ENCODE data around the gene LCLAT1. TPM values are rescaled to one million over a fixed set of nuclear protein-coding genes. Genes with fewer than 3 reads are reported as not detected.
"Not testable (repeated sequence)": the region's sequence is repeated elsewhere in the genome, so short reads cannot be mapped to it uniquely, and the experiment has no call there.

Gene LCLAT1
- total RNA-seq, 1 donor from 2014 or later: 26.7 TPM

DNA sequence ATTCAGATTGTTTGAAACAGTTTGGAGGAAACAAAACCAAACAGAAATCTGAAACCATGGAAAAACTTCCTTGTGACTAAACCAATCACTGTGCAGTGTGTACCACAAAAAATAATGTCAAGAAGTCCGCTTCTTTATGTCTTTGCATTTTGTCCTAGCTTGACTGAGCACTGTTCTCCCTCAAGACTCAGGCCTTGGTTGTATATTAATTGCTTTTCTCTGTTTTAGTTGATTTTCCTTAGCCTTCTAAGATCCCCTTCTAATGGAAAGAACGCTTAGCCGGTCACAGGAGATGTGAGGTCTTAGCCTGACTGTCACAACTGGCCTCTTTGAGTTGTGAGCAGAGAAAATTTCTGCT, 56.6 kb downstream of the LCLAT1 start:
- H3K4me3 ChIP-seq (ENCODE audit: low read depth, low read length): no peak overlapping the region
- TF ChIP-seq, protein P1, sequence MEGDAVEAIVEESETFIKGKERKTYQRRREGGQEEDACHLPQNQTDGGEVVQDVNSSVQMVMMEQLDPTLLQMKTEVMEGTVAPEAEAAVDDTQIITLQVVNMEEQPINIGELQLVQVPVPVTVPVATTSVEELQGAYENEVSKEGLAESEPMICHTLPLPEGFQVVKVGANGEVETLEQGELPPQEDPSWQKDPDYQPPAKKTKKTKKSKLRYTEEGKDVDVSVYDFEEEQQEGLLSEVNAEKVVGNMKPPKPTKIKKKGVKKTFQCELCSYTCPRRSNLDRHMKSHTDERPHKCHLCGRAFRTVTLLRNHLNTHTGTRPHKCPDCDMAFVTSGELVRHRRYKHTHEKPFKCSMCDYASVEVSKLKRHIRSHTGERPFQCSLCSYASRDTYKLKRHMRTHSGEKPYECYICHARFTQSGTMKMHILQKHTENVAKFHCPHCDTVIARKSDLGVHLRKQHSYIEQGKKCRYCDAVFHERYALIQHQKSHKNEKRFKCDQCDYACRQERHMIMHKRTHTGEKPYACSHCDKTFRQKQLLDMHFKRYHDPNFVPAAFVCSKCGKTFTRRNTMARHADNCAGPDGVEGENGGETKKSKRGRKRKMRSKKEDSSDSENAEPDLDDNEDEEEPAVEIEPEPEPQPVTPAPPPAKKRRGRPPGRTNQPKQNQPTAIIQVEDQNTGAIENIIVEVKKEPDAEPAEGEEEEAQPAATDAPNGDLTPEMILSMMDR (IDR thresholded peaks at IDR 0.05; ENCODE audit: insufficient read depth, low read length, poor library complexity, severe bottlenecking): no peak
- H3K36me3 ChIP-seq (ENCODE audit: control insufficient read depth, insufficient read depth, low read length): no peaks in the 10 kb centered on the region
- H3K27me3 ChIP-seq (ENCODE audit: control insufficient read depth, insufficient read depth, low read length): no peaks in the 10 kb centered on the region
- no peak for DNase-seq (ENCODE audit: low read depth)

DNA sequence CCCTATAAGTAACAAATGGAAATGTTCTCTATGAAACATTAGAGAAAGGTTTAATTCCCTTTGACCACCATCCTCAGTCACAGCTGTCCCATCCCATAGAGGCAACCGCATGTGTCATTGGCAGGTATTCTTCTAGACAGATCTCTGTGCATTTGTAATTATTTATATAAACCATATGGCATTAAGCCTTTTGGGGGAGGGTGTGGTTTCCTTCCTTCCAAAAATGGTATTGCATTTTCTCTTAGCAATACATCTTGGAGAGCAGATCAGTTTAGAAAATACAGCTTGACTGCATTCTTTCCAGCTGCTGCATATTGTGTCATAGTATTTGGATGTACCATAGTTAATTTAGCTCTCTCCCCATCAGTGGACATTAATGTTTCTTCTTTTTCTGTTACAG, 57.7 kb downstream of the LCLAT1 start:
- no peak for DNase-seq (ENCODE audit: low read depth)
- H3K36me3 ChIP-seq (ENCODE audit: control insufficient read depth, insufficient read depth, low read length): no peaks in the 10 kb centered on the region
- H3K4me3 ChIP-seq (ENCODE audit: low read depth, low read length): no peak overlapping the region
- TF ChIP-seq, protein P1 (IDR thresholded peaks at IDR 0.05; ENCODE audit: insufficient read depth, low read length, poor library complexity, severe bottlenecking): no peak
- H3K27me3 ChIP-seq (ENCODE audit: control insufficient read depth, insufficient read depth, low read length): no peaks in the 10 kb centered on the region

DNA sequence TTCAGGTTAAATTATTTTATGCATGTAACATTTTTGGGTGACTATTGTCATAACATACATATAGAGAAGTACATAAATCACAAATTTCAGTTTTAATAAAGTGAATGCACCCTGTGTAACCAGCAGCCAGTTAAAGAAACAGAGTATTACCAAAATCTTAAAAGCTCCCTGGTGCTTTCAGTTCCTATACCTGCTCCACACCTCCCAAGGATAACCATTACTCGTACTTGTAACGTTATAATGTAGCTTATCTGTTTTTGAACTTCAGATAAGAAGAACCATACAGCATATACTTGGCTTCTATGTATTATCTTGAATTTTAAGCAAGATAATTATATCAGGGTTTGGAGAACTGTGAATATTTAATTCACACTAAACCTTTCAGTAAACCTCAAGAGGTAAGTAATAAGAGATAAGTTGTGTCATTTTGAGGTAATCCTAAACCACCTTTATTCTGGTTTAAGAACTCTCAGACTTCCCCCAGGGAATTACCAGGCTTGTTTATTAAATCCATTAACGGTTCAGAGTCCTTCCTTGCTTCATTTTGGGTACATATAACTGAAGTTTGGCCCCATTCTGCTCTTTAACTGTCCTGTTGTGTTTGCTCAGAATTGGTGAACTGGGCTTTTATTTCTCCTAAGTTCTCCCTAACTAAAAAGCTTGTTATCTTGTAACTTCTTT, 58.6 kb downstream of the LCLAT1 start:
- Histone ChIP-seq H3K36me3 (ENCODE audit: control insufficient read depth, insufficient read depth, low read length) (no peaks in the 10 kb centered on the region), H3K27me3 (ENCODE audit: control insufficient read depth, insufficient read depth, low read length) (no peaks in the 10 kb centered on the region), H3K4me3 (ENCODE audit: low read depth, low read length) (no peak overlapping the region)
- TF ChIP-seq, protein P1 (IDR thresholded peaks at IDR 0.05; ENCODE audit: insufficient read depth, low read length, poor library complexity, severe bottlenecking): no peak
- DNase-seq (ENCODE audit: low read depth): no peak

- not testable (repeated sequence) for H3K27me3 ChIP-seq (ENCODE audit: control insufficient read depth, insufficient read depth, low read length); DNase-seq (ENCODE audit: low read depth); H3K36me3 ChIP-seq (ENCODE audit: control insufficient read depth, insufficient read depth, low read length); H3K4me3 ChIP-seq (ENCODE audit: low read depth, low read length)
Measured at GRCh38 chr2:30507460-30507859, 60.4 kb downstream of the LCLAT1 start.

GRCh38 chr2:30509716-30510115, 62.7 kb downstream of the LCLAT1 start:
- Histone ChIP-seq H3K27me3 (ENCODE audit: control insufficient read depth, insufficient read depth, low read length) (no peaks in the 10 kb centered on the region), H3K4me3 (ENCODE audit: low read depth, low read length) (no peak overlapping the region), H3K36me3 (ENCODE audit: control insufficient read depth, insufficient read depth, low read length) (no peaks in the 10 kb centered on the region)
- no peak for DNase-seq (ENCODE audit: low read depth)
- TF ChIP-seq, protein P1 (IDR thresholded peaks at IDR 0.05; ENCODE audit: insufficient read depth, low read length, poor library complexity, severe bottlenecking): no peak

DNA sequence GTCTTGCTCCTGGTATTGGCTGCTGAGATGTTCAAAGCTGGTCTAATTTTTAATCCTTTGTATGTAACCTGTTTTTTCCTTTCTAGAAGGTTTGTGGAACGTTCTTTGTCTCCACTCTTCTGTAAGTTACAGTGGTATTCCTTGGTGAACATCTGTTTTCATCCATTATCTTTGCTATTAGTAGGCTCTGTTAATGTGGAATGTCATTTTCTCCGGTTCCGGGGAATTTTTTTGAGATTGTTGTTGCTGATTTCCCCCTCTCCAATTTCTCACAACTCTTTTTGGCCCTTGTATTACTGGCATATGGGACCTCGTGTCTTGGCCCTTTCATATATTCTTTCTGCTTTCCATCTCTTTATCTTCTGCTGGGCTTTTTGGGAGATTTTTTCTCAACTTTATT, 63.4 kb downstream of the LCLAT1 start:
- no peak overlapping the region for H3K4me3 ChIP-seq (ENCODE audit: low read depth, low read length)
- no peaks in the 10 kb centered on the region for H3K36me3 ChIP-seq (ENCODE audit: control insufficient read depth, insufficient read depth, low read length)
- H3K27me3 ChIP-seq (ENCODE audit: control insufficient read depth, insufficient read depth, low read length): no peaks in the 10 kb centered on the region
- TF ChIP-seq, protein P1 (IDR thresholded peaks at IDR 0.05; ENCODE audit: insufficient read depth, low read length, poor library complexity, severe bottlenecking): no peak
- DNase-seq (ENCODE audit: low read depth): no peak
